ENCODE data around the gene GET3.
A peak's percentile ranks its signal among the peaks of the same experiment; 100 is the strongest.

GET3 gene

GRCh38 chr19:12774588-12775555, 37.6 kb downstream of the GET3 start, which contains the start of gene HOOK2:
Gene HOOK2 (minus strand): TSS chr19:12775552. CDS start chr19:12775449, 103 bp downstream.
- H3K27me3 ChIP-seq (ENCODE audit: low read length) = no peaks in the 10 kb centered on the region
- H3K9me2 ChIP-seq (replicated peaks; ENCODE audit: insufficient read depth, low read length) = no peaks in the 10 kb centered on the region
- H4K20me1 ChIP-seq (ENCODE audit: low read depth, low read length) = no peaks in the 10 kb centered on the region
- TF ChIP-seq EZH2phosphoT487 (conservative IDR thresholded peaks at IDR 0.05; ENCODE audit: low read length) (no peak), CTCF (IDR thresholded peaks at IDR 0.05; ENCODE audit: insufficient read depth, low read length, poor library complexity, severe bottlenecking) (no peak)
- H3K9ac ChIP-seq (ENCODE audit: low read length) = peak within 1 kb of the TSS; percentile 53
- no peaks in the 10 kb centered on the region for H3K79me2 ChIP-seq (ENCODE audit: insufficient read depth, low read length)
- H3K4me3 ChIP-seq (ENCODE audit: insufficient read depth, low read length, poor library complexity, severe bottlenecking) = peak within 1 kb of the TSS; percentile 63
- peak within 1 kb of the TSS; percentile 67 for H3K4me2 ChIP-seq (ENCODE audit: low read depth, low read length, poor library complexity, severe bottlenecking)
- H3K27ac ChIP-seq (ENCODE audit: low read depth, low read length) = no peak within 1 kb of the TSS
- H3K9me3 ChIP-seq (ENCODE audit: insufficient read depth, low read length) = no peaks in the 10 kb centered on the region
- H3F3A ChIP-seq (ENCODE audit: insufficient read depth) = no peaks in the 10 kb centered on the region
- peak within 1 kb of the TSS; percentile 78 for H2AFZ ChIP-seq (ENCODE audit: low read depth, low read length, severe bottlenecking)
- no peaks in the 10 kb centered on the region for H3K36me3 ChIP-seq (ENCODE audit: low read length)

GRCh38 chr19:12777217-12778016, 40.1 kb downstream of the GET3 start:
- no peaks in the 10 kb centered on the region for H3K9me3 ChIP-seq (ENCODE audit: insufficient read depth, low read length)
- no peaks in the 10 kb centered on the region for H3K27me3 ChIP-seq (ENCODE audit: low read length)
- no peak overlapping the region for H3K27ac ChIP-seq (ENCODE audit: low read depth, low read length)
- H4K20me1 ChIP-seq (ENCODE audit: low read depth, low read length) = no peaks in the 10 kb centered on the region
- H3K4me3 ChIP-seq (ENCODE audit: insufficient read depth, low read length, poor library complexity, severe bottlenecking) = peak overlapping the region; percentile 9
- peak overlapping the region; percentile 70 for H2AFZ ChIP-seq (ENCODE audit: low read depth, low read length, severe bottlenecking)
- peak overlapping the region; percentile 39; the same call in 1 of the 2 replicates for H3K9ac ChIP-seq (ENCODE audit: low read length)
- H3K9me2 ChIP-seq (replicated peaks; ENCODE audit: insufficient read depth, low read length) = no peaks in the 10 kb centered on the region
- no peaks in the 10 kb centered on the region for H3K36me3 ChIP-seq (ENCODE audit: low read length)
- TF ChIP-seq CTCF (IDR thresholded peaks at IDR 0.05; ENCODE audit: insufficient read depth, low read length, poor library complexity, severe bottlenecking) (peak; percentile 94), EZH2phosphoT487 (conservative IDR thresholded peaks at IDR 0.05; ENCODE audit: low read length) (no peak)
- no peaks in the 10 kb centered on the region for H3F3A ChIP-seq (ENCODE audit: insufficient read depth)
- H3K79me2 ChIP-seq (ENCODE audit: insufficient read depth, low read length) = no peaks in the 10 kb centered on the region
- H3K4me2 ChIP-seq (ENCODE audit: low read depth, low read length, poor library complexity, severe bottlenecking) = peak overlapping the region; percentile 53

GRCh38 chr19:12778017-12778904, 41.0 kb downstream of the GET3 start:
- Histone ChIP-seq H4K20me1 (ENCODE audit: low read depth, low read length) (no peaks in the 10 kb centered on the region), H3K27me3 (ENCODE audit: low read length) (no peaks in the 10 kb centered on the region), H3K9ac (ENCODE audit: low read length) (peak overlapping the region; percentile 39; the same call in 1 of the 2 replicates), H3K9me3 (ENCODE audit: insufficient read depth, low read length) (no peaks in the 10 kb centered on the region), H2AFZ (ENCODE audit: low read depth, low read length, severe bottlenecking) (peak overlapping the region; percentile 70), H3F3A (ENCODE audit: insufficient read depth) (no peaks in the 10 kb centered on the region), H3K4me3 (ENCODE audit: insufficient read depth, low read length, poor library complexity, severe bottlenecking) (peak overlapping the region; percentile 9), H3K79me2 (ENCODE audit: insufficient read depth, low read length) (no peaks in the 10 kb centered on the region), H3K4me2 (ENCODE audit: low read depth, low read length, poor library complexity, severe bottlenecking) (peak overlapping the region; percentile 53), H3K9me2 (replicated peaks; ENCODE audit: insufficient read depth, low read length) (no peaks in the 10 kb centered on the region), H3K27ac (ENCODE audit: low read depth, low read length) (no peak overlapping the region), H3K36me3 (ENCODE audit: low read length) (no peaks in the 10 kb centered on the region)
- no peak for TF ChIP-seq EZH2phosphoT487 (conservative IDR thresholded peaks at IDR 0.05; ENCODE audit: low read length)
- no peak for TF ChIP-seq CTCF (IDR thresholded peaks at IDR 0.05; ENCODE audit: insufficient read depth, low read length, poor library complexity, severe bottlenecking)

All from SU-DHL-6 (cell line).